GM18907 (cell line): Measurements from ENCODE around the gene SCAF4.
A peak's percentile ranks its signal among the peaks of the same experiment; 100 is the strongest.
"Not testable (repeated sequence)": the region's sequence is repeated elsewhere in the genome, so short reads cannot be mapped to it uniquely, and the experiment has no call there.

Experiments used
- ATAC-seq: cut with Tn5 transposase; IDR thresholded peaks from one replicate; pipeline ENCODE4 v1.9.1; 2021; ENCODE audit warnings: mild to moderate bottlenecking, moderate library complexity; ENCODE audit not compliant: unreplicated experiment

SCAF4 gene

DNA sequence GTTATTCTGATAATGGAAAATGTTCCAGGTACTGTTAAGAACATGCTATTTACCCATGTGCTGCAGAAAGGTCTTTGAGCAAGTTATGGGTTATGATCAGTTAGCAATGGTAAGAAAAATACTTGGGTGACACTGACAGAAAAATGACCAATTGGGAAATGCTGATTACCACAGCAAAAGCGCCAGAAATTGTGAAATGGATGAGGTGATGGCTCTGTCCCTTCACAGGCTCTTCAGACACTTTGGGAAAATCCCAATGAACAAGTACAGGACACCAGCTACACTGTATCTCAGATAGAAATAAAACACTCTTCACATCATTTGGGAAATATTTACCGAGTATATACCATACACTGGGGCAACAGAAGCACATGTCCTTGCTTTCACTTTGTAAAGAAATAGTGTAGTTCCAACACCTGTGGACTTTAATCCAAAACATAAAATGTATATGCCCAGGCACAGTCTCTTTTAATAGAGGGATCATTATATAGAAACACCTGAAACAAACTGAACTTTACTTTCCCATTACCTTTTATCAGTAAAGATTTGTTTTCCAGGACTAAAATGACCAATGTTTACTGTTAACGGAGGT lies 58.5 kb downstream of the SCAF4 start:
- no peak for ATAC-seq

DNA sequence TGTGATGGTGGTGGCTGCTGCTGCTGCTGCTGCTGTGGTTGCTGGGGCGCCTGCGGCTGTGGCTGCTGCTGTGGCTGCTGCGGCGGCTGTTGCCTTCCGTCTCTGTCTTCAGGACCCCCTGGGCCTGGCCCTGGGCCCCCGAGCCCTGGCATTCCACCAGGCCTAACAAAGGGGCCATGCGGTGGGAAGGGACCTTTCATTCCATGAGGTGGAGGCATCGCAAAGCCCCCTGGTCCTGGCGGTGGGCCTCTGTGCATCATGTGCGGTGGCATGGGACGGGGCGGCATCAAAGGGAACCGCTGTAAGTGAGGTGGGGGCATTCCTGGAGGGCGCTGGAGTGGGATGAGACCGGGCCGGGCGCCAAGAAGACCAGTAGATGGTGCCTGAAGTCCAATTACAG lies 60.0 kb downstream of the SCAF4 start:
- no peak for ATAC-seq

DNA sequence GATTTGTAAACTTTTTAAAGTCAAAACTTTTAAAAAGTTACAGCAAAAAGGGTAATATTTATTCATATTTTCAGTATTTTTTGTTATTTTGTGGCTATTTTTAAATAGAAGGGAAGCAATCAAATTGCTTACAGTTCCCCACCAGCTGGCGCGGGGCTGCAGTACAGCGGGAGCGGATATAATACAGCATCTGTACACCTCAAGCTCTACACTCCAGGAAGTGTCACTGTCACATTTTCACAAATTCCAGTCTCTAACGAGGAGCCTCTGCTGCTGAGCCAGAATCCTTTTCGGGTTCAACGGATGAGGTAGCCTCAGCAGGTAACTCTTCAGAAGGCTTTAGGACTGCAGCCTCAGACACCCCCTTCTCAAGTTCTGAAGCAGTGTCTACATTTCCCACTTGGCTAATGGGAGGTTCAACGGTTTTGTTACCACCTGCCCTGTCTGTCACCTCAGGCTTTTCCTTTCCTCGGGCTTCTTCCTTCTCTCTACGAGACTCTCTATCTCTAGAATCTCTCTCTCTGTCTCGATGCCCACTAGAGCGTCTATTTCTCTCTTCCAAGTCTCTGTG lies 60.7 kb downstream of the SCAF4 start:
- ATAC-seq: no peak

DNA sequence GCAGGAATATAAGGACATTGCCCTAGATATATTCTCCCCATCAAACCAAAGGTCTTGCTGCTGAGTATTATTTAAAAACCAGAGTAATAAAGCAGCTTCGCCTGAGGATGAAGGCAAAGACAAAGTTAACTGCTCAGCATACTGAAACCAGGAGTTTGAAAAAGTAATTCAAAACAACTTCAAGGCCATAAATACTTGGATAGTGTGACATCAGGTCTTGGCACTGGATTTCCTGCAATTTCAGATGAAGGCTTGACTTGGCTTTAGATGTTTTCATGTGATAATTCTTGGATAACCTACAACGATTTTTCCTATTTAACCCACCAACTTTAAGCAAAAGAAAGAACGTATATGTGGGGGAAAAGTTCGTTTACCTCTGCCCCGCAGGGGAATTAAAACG lies 61.8 kb downstream of the SCAF4 start:
- ATAC-seq: no peak

DNA sequence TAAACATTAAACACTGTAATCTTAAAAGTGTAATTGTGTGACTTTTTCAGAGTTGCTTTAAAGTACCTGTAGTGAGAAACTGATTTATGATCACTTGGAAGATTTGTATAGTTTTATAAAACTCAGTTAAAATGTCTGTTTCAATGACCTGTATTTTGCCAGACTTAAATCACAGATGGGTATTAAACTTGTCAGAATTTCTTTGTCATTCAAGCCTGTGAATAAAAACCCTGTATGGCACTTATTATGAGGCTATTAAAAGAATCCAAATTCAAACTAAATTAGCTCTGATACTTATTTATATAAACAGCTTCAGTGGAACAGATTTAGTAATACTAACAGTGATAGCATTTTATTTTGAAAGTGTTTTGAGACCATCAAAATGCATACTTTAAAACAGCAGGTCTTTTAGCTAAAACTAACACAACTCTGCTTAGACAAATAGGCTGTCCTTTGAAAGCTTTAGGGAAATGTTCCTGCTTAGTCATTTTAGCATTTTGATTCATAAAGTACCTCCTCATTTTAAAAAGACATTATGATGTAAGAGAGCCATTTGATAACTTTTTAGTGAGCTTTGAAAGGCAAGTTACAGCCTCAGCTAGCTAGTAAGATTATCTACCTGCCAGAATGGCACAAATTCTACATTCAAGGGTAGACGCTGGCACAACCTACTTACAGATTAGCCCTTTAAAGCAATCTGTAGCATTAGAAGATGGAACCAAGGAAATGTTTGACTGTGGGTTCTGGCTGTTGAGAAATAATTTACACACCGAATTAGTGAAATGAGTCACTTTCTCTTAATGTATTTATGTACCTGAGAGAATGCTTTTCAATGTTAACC lies 63.0 kb downstream of the SCAF4 start:
- peak; percentile 38 for ATAC-seq

DNA sequence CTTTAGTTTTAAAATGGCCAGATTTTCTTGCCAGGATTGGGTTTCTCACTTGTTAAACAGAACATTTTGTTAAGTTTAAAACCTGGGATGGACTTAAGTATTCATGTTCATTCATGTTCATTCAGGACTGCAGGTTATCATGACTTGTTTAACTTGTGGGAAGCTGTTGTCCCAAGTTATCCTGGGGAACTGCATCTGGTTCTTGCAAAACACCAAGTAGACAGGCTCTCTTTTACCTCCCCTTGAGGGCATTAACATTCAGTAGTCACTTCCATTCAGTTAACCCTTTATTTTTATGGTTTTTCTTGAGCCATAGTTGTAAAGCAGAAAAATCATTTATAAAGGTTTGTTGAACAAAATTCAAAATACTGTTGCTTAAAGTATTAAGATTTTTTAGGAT lies 64.3 kb downstream of the SCAF4 start:
- no peak for ATAC-seq

DNA sequence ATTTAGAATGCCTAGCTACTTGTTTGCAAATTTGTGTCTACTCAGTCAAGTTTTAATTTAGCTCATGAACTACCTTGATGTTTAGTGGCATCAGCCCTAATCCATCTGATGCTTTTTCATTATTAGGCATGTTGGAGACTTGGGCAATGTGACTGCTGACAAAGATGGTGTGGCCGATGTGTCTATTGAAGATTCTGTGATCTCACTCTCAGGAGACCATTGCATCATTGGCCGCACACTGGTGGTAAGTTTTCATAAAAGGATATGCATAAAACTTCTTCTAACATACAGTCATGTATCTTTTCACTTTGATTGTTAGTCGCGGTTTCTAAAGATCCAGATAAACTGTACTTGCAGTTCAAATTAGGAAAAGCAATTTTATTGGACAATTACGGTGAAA lies 64.8 kb downstream of the SCAF4 start:
- no peak for ATAC-seq

DNA sequence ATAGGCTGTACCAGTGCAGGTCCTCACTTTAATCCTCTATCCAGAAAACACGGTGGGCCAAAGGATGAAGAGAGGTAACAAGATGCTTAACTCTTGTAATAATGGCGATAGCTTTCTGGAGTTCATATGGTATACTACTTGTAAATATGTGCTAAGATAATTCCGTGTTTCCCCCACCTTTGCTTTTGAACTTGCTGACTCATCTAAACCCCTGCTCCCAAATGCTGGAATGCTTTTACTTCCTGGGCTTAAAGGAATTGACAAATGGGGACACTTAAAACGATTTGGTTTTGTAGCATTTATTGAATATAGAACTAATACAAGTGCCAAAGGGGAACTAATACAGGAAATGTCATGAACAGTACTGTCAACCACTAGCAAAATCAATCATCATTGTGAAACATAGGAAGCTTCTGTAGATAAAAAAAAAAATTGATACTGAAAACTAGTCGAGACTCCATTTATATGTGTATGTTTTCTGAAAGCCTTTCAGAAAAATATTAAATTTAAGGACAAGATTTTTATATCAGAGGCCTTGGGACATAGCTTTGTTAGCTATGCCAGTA lies 65.4 kb downstream of the SCAF4 start:
- ATAC-seq: no peak

DNA sequence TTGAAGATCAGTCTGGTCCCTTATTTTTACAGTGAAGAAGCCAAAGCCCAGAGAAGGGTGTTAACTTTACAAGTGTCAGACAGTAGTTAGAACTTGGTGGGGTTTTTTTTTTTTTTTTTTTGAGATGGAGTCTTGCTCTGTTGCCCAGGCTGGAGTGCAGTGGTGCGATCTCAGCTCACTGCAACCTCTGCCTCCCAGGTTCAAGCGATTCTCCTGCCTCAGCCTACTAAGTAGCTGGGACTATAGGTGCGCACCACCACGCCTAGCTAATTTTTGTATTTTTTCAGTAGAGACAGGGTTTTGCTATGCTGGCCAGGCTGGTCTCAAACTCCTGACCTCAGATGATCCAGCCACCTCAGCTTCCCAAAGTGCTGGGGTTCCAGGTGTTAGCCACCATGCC lies 66.0 kb downstream of the SCAF4 start:
- ATAC-seq: not testable (repeated sequence)

DNA sequence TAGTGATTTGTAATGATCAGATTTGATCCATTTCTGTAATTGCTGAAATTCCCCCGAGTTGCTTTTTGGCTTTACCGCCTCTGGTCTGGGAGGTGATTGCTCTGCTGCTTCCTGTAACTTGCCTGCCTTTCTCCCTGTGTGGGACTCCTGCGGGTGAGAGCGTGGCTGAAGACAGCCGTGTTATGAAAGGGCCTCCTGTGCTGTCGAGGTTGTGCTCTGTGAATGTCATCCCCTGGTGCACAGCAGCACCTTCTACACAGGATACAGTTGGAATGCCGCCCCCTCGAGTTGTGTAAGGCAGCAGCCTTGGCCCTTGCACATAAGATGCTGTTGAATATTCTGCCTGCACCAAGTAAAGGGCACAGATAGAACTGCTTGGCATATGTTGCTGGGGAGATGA lies 66.5 kb downstream of the SCAF4 start:
- no peak for ATAC-seq

DNA sequence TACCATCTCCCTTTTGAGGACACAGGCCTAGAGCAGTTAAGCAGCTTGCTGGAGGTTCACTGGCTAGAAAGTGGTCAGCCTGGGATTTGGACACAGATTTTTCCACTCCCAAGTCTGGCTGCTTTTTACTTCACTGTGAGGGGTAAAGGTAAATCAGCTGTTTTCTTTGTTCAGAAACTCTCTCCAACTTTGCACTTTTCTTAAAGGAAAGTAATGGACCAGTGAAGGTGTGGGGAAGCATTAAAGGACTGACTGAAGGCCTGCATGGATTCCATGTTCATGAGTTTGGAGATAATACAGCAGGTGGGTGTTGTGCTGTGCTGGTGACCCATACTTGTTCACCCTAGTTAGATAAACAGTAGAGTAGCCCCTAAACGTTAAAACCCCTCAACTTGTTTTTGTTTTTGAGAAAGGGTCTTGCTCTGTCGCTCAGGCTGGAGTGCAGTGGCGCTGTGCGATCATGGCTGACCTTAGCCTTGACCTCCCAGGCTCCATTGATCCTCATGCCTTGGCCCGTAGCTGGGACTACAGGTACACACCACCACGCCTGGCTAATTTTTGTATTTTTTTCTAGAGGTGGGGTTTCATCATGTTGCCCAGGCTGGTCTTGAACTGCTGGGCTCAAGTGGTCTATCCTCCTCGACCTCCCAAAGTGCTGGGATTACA lies 68.2 kb downstream of the SCAF4 start:
- no peak for ATAC-seq

DNA sequence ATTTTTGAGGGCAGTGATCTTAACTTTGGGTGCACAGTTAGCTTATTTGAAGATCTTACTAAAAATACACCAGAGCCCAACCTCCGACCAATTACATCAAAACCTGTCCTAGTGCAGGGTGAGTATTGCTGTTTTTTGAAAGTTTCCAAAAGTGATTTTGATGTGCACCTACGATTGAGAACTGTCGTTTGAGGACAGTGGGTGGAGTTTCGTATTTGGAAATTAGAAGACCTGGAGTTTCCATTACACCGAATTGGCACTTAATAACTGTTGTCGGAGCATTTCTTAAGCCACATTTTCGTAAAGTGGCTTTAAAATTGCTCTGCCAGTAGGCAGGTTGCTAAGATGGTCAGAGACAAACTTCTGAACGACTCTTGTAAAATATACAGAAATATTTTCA lies 71.3 kb downstream of the SCAF4 start:
- no peak for ATAC-seq

DNA sequence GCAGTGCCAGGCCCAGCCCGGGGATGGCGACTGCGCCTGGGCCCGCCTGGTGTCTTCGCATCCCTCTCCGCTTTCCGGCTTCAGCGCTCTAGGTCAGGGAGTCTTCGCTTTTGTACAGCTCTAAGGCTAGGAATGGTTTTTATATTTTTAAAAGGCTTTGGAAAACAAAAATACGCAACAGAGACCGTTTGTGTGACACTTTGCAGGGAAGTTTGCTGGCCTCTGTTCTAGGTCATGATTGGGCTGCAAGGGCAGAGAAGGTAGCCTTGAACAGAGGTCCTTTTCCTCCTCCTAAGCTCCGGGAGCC lies 71.7 kb downstream of the SCAF4 start:
- peak; percentile 40 for ATAC-seq

DNA sequence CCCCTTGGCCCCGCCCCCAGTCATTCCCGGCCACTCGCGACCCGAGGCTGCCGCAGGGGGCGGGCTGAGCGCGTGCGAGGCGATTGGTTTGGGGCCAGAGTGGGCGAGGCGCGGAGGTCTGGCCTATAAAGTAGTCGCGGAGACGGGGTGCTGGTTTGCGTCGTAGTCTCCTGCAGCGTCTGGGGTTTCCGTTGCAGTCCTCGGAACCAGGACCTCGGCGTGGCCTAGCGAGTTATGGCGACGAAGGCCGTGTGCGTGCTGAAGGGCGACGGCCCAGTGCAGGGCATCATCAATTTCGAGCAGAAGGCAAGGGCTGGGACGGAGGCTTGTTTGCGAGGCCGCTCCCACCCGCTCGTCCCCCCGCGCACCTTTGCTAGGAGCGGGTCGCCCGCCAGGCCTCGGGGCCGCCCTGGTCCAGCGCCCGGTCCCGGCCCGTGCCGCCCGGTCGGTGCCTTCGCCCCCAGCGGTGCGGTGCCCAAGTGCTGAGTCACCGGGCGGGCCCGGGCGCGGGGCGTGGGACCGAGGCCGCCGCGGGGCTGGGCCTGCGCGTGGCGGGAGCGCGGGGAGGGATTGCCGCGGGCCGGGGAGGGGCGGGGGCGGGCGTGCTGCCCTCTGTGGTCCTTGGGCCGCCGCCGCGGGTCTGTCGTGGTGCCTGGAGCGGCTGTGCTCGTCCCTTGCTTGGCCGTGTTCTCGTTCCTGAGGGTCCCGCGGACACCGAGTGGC lies 72.2 kb downstream of the SCAF4 start, which contains the start of gene SOD1:
SOD1 (plus strand) TSS at position 158 of the 723 bp plus-strand sequence; CDS start at position 235, 77 bp downstream.
- peak; percentile 97 for ATAC-seq

DNA sequence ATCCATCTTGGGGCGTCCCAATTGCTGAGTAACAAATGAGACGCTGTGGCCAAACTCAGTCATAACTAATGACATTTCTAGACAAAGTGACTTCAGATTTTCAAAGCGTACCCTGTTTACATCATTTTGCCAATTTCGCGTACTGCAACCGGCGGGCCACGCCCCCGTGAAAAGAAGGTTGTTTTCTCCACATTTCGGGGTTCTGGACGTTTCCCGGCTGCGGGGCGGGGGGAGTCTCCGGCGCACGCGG lies 72.7 kb downstream of the SCAF4 start:
- ATAC-seq: no peak

DNA sequence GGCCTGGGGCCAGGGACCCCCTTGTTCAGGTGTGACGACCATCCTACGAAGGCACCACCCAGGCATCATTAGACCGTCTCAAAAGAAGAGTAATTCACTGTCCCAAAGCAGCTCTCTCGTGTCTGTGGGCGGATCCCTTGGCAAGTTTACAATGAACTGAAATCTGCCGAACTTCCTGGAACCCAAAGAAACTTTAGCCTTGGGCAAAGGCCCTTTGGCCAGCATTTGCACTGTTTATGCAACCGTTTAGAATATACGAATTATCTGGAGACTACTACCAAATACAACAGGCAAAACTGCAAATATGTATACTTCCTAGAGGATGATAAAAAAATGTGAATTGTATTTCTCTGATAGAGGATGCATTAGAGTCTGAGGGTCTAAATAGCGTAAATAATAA lies 73.9 kb downstream of the SCAF4 start:
- ATAC-seq: no peak

DNA sequence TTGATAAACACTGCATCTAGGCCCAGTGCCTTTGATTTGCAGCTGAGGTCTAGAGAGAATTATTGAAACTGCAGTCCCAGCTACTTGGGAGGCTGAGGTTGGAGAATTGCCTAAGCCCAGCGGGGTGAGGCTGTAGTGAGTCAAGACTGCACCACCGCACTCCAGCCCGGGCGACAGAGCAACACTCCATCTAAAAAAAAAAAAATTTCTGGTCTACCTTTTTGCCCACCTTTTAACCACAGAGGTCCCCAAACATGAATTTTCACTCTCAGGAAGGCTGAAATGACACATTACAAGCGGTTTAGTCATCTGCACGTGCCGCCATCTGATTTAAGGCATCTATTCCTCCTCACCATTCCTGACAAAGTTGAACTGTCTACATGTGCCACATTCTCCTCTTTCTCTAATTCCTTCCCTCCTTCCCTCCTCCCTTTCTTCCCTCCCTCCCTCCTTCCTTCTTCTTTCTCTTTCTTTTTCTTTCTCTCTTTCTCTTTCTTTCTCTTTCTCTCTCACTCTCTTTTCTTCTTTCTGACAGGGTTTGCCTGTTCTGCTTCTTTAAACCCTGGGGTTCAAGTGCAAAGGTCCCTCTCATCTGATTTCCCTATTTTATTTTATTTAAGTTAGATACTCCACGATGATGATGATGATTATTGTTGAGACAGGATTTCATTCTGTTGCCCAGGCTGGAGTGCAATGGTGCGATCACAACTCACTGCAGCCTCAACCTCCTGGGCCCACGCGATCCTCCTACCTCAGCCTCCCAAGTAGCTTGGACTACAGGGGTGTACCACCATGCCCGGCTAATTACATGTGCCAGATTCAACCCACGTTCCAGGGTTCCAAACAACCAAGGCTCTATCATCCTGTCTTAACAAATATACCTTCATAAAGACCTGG lies 75.5 kb downstream of the SCAF4 start:
- ATAC-seq: no peak

DNA sequence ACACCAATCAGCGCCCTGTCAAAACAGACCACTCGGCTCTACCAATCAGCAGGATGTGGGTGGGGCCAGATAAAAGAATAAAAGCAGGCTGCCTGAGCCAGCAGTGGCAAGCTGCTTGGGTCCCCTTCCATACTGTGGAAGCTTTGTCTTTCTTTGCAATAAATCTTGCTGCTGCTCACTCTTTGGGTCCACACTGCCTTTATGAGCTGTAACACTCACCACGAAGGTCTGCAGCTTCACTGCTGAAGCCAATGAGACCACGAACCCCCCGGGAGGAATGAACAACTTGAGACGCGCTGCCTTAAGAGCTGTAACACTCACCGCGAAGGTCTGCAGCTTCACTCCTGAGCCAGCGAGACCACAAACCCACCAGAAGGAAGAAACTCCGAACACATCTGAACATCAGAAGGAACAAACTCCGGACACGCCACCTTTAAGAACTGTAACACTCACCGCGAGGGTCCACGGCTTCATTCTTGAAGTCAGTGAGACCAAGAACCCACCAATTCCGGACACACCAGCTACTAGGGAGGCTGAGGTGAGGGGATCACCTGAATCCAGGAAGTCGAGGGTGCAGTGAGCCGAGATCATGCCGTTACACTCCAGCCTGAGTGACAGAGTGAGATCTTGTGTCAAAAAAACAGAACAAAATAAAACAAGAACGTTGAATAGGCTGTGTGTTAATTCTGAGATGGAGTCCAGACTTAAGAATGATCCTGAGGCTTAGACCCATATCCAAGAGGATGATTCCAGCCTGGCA lies 76.9 kb downstream of the SCAF4 start:
- ATAC-seq: not testable (repeated sequence)

DNA sequence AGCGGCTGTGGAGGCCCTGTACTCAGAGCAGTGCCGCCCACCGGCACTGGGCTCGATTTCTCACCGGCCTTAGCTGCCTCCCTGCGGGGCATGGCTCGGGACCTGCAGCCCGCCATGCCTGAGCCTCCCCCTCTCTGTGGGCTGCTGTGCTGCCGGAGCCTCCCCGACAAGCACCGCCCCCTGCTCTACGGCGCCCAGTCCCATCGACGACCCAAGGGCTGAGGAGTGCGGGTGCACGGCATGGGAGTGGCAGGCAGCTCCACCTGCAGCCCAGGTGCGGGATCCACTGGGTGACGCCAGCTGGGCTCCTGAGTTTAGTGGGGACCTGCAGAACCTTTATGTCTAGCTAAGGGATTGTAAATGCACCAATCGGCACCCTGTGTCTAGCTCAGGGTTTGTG lies 77.6 kb downstream of the SCAF4 start:
- no peak for ATAC-seq
